ENCODE measurements around the gene CHD3. TPM values are rescaled to one million over a fixed set of nuclear protein-coding genes. Genes with fewer than 3 reads are reported as not detected.

The CHD3 gene
- total and polyA plus RNA-seq, 4 donors: 60.9 to 112 (median 76.5) TPM

DNA sequence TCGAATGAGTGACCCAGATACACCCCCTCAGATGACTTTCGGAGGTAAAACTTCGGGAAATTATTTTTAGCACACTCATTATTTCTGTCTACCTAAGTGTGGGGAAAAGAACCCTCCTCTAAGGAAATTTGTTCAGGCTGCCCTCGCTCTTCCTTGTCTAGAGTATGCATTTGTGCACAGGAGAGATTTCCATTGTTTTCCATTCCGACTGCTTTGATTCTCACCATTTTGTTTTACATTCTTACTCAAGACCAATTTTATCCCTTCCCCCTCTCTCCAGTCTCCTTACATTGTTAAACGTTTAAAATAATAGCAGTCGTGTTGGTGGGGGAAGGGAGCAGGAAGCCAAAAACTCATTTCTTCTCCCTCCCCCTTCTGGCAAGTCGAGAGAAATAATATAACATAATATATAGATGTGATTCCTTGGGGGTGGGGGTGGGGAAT, 1.5 kb upstream of the CHD3 start:
- ATAC-seq (ENCODE audit: insufficient read depth, low FRiP score): no peak
- peak overlapping the region; percentile 20 to 81 for H3K9ac ChIP-seq (ENCODE audit: insufficient read depth in 1 of 2, low read length in 2 of 2)
- H3K4me1 ChIP-seq (ENCODE audit: control insufficient read depth in 5 of 5, insufficient read depth in 5 of 5, low read length in 5 of 5): peaks cover 15 to 63% (median 26%) of the 10 kb centered on the region in 5 donors
- TF ChIP-seq CTCF (IDR thresholded peaks at IDR 0.05; ENCODE audit: control extremely low read depth, extremely low read depth): no peak
- WGBS, 2 donors: 2% methylated on average over 8 of the region's 8 CpGs
- H3K9me3 ChIP-seq (ENCODE audit: control insufficient read depth in 4 of 4, insufficient read depth in 3 of 4, low read length in 3 of 4): no peaks in the 10 kb centered on the region
- peak overlapping the region; percentile 14 to 93 for H3K27ac ChIP-seq (ENCODE audit: low read depth in 1 of 2, low read length in 1 of 2)
- no peak for DNase-seq
- no peaks in the 10 kb centered on the region for H3K27me3 ChIP-seq (ENCODE audit: control insufficient read depth in 3 of 3, insufficient read depth in 3 of 3, low read length in 2 of 3)
- peaks cover 0 to 22% (median 13%) of the 10 kb centered on the region in 4 donors for H3K36me3 ChIP-seq (ENCODE audit: control insufficient read depth in 4 of 4, insufficient read depth in 4 of 4, low read length in 4 of 4)
- no peak overlapping the region for H3K4me3 ChIP-seq

DNA sequence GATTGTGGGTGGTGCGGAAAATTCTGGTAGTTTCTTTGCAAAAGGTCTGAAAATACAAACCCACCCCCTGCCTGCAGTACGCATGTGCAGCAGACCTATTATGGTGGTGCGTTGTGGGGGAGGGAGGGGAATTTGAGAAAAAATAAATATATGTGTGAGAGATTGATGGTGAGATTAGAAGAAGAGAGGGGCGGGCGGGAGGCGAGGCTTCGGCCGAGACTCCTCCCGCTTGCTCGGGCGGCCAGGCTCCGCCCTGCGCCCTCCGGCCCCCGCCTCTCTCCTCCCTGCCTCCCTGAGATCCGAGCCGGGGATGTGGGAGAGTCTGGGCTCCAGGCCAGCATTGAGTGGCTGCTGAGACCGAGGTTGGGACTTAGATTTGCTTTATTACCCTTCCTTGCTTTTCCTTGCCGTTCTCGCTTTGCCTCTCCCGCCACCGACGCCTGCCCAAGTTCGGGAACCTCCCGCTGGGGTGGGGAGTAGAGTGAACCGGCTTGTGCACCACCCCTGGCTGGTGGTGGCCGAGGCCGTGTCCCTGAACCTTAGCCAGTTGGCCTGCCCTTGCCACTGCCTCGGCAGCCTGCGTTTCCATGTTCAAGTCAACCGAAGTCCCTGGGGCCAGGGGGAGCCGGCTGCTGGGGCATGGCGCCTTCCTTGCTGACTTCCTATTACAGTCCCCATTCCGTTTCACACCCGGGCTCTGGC, 956 bp upstream of the CHD3 start:
- Histone ChIP-seq H3K4me1 (ENCODE audit: control insufficient read depth in 5 of 5, insufficient read depth in 5 of 5, low read length in 5 of 5) (peaks cover 15 to 58% (median 24%) of the 10 kb centered on the region in 5 donors), H3K9ac (ENCODE audit: insufficient read depth in 1 of 2, low read length in 2 of 2) (peak overlapping the region; percentile 8 to 76), H3K27me3 (ENCODE audit: control insufficient read depth in 3 of 3, insufficient read depth in 3 of 3, low read length in 2 of 3) (no peaks in the 10 kb centered on the region), H3K4me3 (no peak overlapping the region), H3K9me3 (ENCODE audit: control insufficient read depth in 4 of 4, insufficient read depth in 3 of 4, low read length in 3 of 4) (no peaks in the 10 kb centered on the region), H3K27ac (ENCODE audit: low read depth in 1 of 2, low read length in 1 of 2) (peak overlapping the region; percentile 86 to 93), H3K36me3 (ENCODE audit: control insufficient read depth in 4 of 4, insufficient read depth in 4 of 4, low read length in 4 of 4) (peaks cover 0 to 21% (median 13%) of the 10 kb centered on the region in 4 donors)
- ATAC-seq (ENCODE audit: insufficient read depth, low FRiP score): peak; percentile 87
- no peak for TF ChIP-seq CTCF (IDR thresholded peaks at IDR 0.05; ENCODE audit: control extremely low read depth, extremely low read depth)
- WGBS, 2 donors: 0% methylated on average over 35 of the region's 35 CpGs
- peak; percentile 98 to 100 (median 100) for DNase-seq

- Histone ChIP-seq H3K36me3 (ENCODE audit: control insufficient read depth in 4 of 4, insufficient read depth in 4 of 4, low read length in 4 of 4) (peaks cover 0 to 34% (median 22%) of the 10 kb centered on the region in 4 donors), H3K9ac (ENCODE audit: insufficient read depth in 1 of 2, low read length in 2 of 2) (peak overlapping the region in 1 of 2 donors; percentile 79), H3K27ac (ENCODE audit: low read depth in 1 of 2, low read length in 1 of 2) (peak overlapping the region; percentile 86 to 93), H3K27me3 (ENCODE audit: control insufficient read depth in 3 of 3, insufficient read depth in 3 of 3, low read length in 2 of 3) (no peaks in the 10 kb centered on the region), H3K4me1 (ENCODE audit: control insufficient read depth in 5 of 5, insufficient read depth in 5 of 5, low read length in 5 of 5) (peaks cover 15 to 44% (median 22%) of the 10 kb centered on the region in 5 donors), H3K4me3 (no peak overlapping the region), H3K9me3 (ENCODE audit: control insufficient read depth in 4 of 4, insufficient read depth in 3 of 4, low read length in 3 of 4) (no peaks in the 10 kb centered on the region)
- DNase-seq (peak; percentile 97 to 98 (median 98)), ATAC-seq (ENCODE audit: insufficient read depth, low FRiP score) (peak; percentile 31)
- peak; percentile 15 for TF ChIP-seq CTCF (IDR thresholded peaks at IDR 0.05; ENCODE audit: control extremely low read depth, extremely low read depth)
- 22 to 32% methylated on average over 11 of the region's 11 CpGs for WGBS, 2 donors
Observed at GRCh38 chr17:7889166-7889955, 772 bp downstream of the CHD3 start.

All from lung (tissue), 12 donors.